ENCODE results near the gene RPS17.

DNA sequence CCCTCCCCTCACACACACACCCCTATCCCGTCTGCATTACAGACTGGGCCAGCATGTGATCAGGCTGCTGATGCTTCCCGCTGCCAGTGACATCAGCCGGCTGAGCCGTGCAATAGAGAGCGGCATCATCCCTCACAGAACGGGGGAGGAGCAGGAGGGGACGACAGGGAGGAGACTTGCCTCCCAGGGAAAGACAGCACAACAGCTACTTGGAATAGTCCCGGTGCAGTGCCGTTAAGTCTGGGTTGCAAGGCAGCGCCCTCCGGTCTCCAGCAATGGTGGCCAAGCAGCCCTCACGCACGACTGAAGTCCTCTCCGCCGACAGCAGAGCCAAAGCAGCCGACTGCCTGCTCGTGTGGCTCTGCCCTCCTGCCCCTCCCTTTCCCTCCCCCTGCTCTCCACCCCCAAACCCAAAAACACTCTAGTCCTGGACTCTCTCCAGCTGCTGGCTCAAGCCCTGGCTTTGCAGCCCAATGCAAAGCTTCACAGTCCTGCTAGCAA is 31.5 kb upstream of the RPS17 start:
- TF ChIP-seq, protein P1, sequence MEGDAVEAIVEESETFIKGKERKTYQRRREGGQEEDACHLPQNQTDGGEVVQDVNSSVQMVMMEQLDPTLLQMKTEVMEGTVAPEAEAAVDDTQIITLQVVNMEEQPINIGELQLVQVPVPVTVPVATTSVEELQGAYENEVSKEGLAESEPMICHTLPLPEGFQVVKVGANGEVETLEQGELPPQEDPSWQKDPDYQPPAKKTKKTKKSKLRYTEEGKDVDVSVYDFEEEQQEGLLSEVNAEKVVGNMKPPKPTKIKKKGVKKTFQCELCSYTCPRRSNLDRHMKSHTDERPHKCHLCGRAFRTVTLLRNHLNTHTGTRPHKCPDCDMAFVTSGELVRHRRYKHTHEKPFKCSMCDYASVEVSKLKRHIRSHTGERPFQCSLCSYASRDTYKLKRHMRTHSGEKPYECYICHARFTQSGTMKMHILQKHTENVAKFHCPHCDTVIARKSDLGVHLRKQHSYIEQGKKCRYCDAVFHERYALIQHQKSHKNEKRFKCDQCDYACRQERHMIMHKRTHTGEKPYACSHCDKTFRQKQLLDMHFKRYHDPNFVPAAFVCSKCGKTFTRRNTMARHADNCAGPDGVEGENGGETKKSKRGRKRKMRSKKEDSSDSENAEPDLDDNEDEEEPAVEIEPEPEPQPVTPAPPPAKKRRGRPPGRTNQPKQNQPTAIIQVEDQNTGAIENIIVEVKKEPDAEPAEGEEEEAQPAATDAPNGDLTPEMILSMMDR (IDR thresholded peaks at IDR 0.05) = no peak
- peak in 1 of 3 donors; percentile 22 for TF ChIP-seq POLR2A (IDR thresholded peaks at IDR 0.05)
